GM10248 (cell line): ENCODE results near the gene CRY1.

Experiments
- CTCF ChIA-PET: fragments of 300-600 bp; sonication (Branson Sonifier 250); formaldehyde crosslinking; extraction: SDS; loops from one replicate; lab custom pipeline; 2021; ENCODE audit warnings: antibody characterized with exemption; lab: Yijun Ruan, JAX
- POLR2A ChIA-PET: fragments of 350-650 bp; sonication (Branson Sonifier 250); formaldehyde crosslinking; extraction: SDS; loops from one replicate; lab custom pipeline; 2020; ENCODE audit warnings: antibody characterized with exemption; lab: Yijun Ruan, JAX
- DNase-seq: peaks from one replicate; pipeline ENCODE4 v3.0.0; 2012; ENCODE audit errors: extremely low spot score
- TF ChIP-seq, protein P1 (sequence below): IDR thresholded peaks from 2 replicates; pipeline ENCODE4 v1.5.1; 2012; ENCODE audit warnings: mild to moderate bottlenecking, low read depth; ENCODE audit errors: extremely low read depth, missing control alignments, control extremely low read depth

CRY1 gene

DNA sequence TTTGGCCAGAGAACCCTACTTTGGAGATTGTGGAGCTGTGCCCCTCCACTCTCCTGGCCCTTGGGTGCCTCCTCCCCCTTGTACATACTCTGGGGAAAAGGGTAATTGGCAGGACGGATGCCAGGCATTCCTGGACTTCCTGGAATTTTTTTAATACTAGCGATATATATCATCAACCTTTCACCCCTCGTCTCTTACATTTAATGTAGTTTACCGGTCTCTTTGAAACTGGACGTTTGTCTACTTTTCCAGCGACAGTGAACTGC, 767 bp upstream of the CRY1 start:
- CTCF ChIA-PET = interaction anchor here (1.2 to 1.7 kb wide), 2 partner anchors 11 to 514 kb away, joined by 4 to 19 read pairs; no protein-coding TSS in a partner anchor
- no peak for DNase-seq
- TF ChIP-seq, protein P1, sequence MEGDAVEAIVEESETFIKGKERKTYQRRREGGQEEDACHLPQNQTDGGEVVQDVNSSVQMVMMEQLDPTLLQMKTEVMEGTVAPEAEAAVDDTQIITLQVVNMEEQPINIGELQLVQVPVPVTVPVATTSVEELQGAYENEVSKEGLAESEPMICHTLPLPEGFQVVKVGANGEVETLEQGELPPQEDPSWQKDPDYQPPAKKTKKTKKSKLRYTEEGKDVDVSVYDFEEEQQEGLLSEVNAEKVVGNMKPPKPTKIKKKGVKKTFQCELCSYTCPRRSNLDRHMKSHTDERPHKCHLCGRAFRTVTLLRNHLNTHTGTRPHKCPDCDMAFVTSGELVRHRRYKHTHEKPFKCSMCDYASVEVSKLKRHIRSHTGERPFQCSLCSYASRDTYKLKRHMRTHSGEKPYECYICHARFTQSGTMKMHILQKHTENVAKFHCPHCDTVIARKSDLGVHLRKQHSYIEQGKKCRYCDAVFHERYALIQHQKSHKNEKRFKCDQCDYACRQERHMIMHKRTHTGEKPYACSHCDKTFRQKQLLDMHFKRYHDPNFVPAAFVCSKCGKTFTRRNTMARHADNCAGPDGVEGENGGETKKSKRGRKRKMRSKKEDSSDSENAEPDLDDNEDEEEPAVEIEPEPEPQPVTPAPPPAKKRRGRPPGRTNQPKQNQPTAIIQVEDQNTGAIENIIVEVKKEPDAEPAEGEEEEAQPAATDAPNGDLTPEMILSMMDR = no peak
- POLR2A ChIA-PET = interaction anchor here (0.9 kb wide), 1 partner anchor 138 kb away, joined by 4 read pairs; the partner anchor contains the start of gene TMEM263

DNA sequence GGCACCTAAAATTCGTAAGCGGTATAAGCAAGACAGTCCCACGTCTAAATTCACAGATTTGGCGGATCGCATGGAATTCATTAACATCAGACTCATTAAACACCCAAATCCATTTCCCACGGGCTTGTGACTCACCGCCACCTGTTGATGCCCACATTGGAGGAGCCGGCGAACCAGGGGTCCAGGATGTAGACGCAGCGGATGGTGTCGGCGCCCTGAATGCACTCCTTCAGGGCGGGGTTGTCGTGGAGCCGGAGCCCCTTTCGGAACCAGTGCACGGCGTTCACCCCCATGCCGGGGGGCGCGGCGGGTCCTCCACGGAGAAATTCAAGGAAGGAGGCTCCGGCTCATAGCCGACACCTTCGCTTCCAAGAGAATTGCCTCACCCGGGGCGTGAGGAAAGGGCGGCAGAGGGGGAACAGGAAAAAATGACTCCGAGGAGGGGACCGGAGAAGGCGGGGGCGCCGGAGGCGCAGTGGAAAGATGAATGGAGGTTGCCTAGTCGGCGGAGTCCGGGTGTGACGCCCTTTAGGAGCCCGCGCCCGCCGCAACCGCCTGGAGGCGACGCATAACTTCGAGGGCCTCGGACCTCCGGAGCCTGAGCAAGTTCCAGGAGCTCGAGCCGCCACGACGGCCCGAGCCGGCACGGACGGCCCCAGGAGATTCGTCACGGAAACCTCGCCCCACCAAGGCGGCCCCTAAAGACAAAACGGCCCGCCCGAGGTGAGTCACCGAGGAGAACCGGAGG, 506 bp downstream of the CRY1 start:
- POLR2A ChIA-PET = no interaction called here
- DNase-seq = peak; percentile 29
- TF ChIP-seq, protein P1 = no peak
- CTCF ChIA-PET = interaction anchor here (0.9 to 1.7 kb wide), 8 partner anchors 12 to 555 kb away, joined by 3 to 19 read pairs (median 5); no protein-coding TSS in a partner anchor

DNA sequence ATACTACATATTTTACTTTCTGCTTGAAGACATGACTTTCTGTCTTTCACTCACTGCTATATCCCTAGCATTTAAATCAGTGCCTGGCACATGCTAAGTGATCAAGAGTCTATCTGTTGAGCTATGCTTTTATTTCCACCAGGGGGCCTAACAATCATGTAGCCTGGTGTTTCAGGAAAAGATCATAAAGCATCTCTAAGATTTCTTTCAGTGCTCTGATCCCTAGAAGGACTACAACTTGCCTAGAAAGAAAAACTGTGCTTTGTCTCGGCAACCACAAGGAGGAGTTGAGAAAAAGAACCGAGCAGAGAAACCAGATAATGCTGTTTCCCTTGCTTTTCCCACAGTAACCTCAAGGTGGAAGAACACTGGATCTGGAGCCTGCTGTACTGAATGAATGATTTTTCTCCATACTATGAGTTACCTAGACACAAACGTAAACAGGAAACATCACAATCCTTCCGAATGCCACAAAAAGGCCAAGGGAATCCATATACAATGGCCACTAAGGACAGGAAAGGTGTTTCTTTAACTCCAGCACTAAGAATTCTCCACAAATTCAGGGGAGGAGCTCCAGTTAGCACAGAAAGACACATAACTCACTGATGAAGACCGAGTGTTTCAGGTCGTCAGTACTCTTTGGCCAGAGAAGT, 1.2 kb downstream of the CRY1 start:
- ChIA-PET POLR2A (no interaction called here), CTCF (interaction anchor here (0.6 to 1.6 kb wide), 11 partner anchors 8 to 556 kb away, joined by 3 to 12 read pairs (median 5); no protein-coding TSS in a partner anchor)
- TF ChIP-seq, protein P1 = peak; percentile 36

DNA sequence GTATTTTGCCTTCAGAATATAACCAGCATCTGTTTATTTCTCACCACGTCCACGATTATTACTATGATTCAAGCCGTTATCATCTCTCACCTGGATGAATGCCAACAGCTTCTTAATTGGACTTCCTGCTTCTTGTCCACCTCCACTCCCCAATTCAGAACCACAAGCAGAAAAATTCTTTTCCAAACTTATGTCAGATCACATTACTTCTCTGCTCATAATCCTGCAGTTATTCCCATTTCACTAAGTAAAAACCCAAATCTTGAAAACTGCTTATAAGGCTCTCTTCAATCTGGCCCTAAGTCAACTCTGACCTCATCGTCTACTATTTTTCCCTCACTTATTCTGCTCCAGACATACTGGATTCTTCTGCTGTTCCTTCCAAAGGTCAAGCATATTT, 2.0 kb downstream of the CRY1 start:
- no peak for DNase-seq
- ChIA-PET POLR2A (no interaction called here), CTCF (interaction anchor here (0.6 to 2.5 kb wide), 10 partner anchors 8 to 262 kb away, joined by 3 to 16 read pairs (median 5); no protein-coding TSS in a partner anchor)
- TF ChIP-seq, protein P1 = no peak

More for the DNA sequence above, 1.2 kb downstream of the CRY1 start:
- DNase-seq = peak; percentile 28

DNA sequence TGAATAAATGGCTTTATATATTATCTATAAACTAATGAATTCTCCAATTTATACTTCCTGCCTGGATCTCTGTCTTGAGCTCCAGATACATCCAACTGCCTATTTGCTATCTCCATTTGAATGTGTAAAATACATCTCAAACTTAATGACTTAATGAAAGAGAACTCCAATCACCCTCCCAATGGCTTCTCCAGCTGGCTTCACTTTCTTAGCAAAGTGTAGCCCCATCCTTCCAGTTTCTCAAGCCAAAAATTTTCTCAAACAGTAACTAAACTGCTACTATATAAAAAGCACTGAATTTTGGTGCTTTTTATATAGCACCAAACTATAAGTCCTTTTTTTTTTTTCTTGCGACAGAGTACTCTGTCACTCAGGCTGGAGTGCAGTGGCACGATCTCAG, 2.6 kb downstream of the CRY1 start:
- TF ChIP-seq, protein P1 = no peak
- ChIA-PET POLR2A (interaction anchor here (0.7 kb wide), 1 partner anchor 111 kb away, joined by 3 read pairs; no protein-coding TSS in a partner anchor), CTCF (interaction anchor here (0.9 to 2.5 kb wide), 3 partner anchors 14 to 104 kb away, joined by 3 to 16 read pairs (median 3); partner anchors contain the start of gene MTERF2)
- no peak for DNase-seq

DNA sequence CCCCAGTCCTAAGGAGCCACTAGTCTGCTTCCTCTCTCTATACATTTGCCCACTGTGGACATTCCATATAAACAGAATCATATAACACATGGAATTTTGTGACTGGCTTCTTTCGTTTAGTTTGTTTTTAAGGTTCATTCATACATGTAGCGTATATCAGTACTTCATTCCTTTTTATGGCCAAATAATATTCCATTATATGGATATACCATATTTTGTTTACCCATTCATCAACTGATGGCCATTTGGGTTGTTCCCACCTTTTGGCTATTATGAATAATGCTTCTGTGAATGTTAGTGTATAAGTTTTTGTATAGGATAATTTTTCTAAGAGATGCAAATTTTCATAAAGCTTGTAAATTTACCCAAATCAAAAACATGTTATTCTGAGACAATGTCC, 4.4 kb downstream of the CRY1 start:
- no peak for DNase-seq
- CTCF ChIA-PET = interaction anchor here (1.1 to 2.6 kb wide), 4 partner anchors 10 to 518 kb away, joined by 3 to 16 read pairs (median 8); no protein-coding TSS in a partner anchor
- TF ChIP-seq, protein P1 = no peak
- POLR2A ChIA-PET = no interaction called here
